Right renal cortex interstitium (tissue), 3 donors: ENCODE measurements around the gene APIP. TPM values are rescaled to one million over a fixed set of nuclear protein-coding genes. Genes with fewer than 3 reads are reported as not detected.
A peak's percentile ranks its signal among the peaks of the same experiment; 100 is the strongest.

Experiments used
- DNase-seq, 3 donors: peaks; one replicate each; pipeline ENCODE4 v3.0.0-alpha.2; 2013; ENCODE audit warnings: low read depth in 3 of 3, low spot score in 2 of 3
- polyA plus RNA-seq, 3 donors: library from polyadenylated mRNA; unstranded; fragments of 120-200 nt; gene quantifications; one replicate each; pipeline ENCODE4 v1.2.1, GENCODE V29; 2013; ENCODE audit not compliant: insufficient read length in 3 of 3

The APIP gene
- polyA plus RNA-seq, 3 donors: 36.0 to 45.5 (median 39.7) TPM

DNA sequence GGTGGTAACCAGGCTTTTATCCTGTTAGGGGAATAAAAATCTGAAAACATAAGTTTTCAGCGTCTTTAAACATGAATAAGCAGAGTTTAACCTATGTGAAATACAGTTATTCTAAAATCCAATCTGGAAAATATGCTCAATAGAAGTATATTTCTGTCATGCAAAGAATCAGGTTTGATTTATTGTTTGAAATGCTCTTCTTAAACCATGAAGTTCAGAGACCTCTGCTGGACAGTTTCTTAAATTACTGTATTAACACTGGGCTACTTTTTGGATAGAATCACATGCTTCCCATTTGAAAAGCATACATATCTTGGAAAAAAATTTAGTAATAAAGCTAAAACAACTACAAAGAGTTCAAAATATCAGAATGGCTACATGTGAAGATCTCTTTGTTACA is 25.4 kb downstream of the APIP start:
- peak in 1 of 3 donors; percentile 10 for DNase-seq

DNA sequence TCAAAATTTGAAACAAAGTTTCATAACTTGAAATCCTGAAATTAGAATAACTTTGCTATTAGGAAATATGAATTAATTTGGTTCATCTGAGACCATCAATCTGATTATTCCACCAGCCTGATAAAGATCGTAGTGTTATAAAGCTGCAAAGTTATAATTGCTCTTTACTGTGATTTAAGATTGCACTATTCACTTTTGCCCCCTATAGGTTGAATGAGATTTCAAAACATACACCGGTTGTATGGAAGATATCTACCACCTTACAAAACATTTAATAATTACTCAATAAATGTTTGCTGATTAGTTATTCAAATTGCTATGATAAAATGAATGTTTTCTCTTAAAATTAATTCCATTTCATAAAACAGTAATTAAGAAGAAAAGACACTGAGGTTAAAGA is 26.1 kb downstream of the APIP start:
- DNase-seq: no peak

DNA sequence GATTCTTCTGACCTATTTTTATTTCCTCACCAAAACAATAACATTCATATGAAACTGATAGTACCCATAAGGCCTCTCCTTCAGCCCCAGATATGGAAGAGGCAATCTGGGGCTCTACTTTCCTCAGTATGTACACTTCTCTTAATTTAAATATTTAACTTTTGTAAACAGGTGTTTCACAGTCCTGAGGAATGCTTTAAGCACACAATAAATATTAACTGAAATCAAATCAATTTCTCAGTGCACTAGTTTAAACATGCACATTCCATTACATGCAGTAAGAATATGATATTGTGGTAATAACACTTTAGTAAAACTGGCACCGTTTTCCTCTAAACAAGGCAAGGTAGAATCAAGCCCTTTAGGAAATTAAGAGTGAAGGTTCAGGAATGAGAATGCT is 28.9 kb downstream of the APIP start:
- no peak for DNase-seq

DNA sequence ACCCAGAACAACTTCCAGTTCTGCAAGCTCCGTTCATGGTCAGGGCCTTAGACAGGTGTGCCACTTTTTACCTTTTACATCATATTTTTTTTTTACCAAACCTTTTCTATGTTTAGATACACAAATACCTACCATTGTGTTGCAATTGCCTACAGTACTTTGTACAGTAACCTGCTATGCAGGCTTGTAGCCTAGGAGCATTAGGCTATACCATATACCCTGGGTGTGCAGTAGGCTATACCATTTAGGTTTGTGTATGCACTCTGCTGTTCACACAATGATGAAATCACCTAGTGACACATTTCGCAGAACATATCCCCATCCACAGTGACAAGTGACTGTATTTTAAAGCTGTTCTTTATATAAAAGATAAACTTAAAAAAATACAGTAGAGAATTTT is 29.6 kb downstream of the APIP start:
- DNase-seq: no peak

DNA sequence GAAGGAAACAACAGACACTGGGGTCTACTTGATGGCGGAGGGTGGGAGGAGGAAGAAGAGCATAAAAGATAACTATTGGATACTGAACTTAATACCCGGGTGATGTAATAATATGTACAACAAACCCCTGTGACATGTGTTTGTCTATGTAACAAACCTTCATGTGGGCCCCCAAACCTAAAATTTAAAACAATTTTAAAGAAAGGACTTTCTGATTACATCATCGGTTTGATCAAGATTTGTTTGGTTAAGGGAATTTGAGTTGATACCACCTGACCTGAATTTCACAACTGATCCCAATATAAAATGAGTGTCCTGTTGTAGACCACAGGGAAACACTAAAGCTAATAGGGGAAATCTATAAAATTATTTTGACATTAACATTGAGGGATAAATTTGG is 34.3 kb downstream of the APIP start:
- DNase-seq: no peak

DNA sequence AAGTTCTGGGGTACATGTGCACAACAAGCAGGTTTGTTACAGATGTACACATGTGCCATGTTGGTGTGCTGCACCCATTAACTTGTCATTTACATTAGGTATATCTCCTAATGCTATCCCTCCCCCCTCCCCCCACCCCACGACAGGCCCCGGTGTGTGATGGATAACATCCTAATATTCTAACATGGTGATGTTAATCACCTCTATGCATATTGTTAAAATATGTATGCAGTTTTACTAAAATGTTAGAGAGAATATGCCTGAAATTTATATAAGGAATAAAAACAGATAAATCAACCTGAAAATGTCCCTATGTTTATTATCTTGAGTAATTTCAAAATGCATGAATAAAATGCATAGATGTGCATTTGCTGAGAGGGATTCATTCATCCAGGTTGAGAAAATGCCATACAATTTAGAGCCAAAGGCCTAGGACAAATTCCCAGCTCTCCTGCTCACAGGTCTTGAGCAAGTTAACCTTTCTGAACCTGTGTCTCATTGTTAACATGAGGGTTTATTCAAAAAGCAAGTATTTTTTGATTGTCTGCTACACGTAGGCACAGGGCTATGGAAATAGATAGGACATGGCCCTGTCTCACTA is 38.7 kb downstream of the APIP start:
- DNase-seq: no peak

DNA sequence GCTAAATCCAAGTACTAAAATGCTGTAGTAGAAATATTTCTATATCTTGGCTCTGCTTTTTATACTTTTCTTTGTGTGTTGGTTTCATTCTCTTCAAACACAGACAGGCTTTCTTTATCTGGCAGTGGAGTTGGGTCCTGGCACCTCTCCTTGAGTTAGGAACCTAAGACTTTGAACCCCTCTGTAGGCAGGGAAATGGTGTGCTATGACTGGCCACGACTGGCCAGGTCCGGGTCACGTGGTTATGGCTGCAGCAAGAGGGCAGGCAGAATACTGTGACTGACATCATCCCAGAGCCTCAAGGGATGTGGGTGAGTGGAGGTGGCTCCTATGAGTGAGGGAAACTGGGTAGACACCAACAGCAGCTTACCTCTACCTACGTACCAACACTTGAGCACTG is 42.0 kb downstream of the APIP start:
- DNase-seq: no peak

DNA sequence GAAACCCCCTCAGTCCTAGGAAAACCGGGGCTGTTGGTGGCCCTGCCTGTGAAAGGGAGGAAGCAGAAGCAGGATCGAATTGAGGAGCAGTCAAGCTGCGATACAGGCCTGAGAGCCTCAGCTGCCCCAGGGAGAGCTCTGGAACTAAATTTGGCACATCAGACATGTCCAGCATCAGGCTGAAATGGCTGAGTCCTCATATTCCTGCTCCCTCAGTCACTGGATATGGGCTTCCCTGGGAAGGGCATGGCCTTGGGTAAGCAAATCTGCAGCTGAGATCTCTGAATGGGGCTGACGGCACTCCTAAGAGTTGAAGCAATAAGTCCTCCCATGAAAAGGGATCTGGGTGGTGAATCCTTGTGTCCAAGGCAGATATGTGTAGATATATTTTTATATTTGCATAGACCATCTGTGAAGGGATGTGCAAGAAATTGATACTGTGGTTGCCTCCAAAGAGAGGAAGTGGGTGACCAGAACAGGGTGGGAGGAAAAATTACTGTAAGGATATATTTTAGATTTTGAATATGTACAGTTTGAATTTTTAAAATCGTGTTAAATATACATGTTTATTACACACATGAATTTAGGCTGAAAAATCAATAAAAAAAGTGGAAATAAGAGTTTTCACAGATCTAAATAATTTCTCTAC is 45.5 kb downstream of the APIP start:
- no peak for DNase-seq

DNA sequence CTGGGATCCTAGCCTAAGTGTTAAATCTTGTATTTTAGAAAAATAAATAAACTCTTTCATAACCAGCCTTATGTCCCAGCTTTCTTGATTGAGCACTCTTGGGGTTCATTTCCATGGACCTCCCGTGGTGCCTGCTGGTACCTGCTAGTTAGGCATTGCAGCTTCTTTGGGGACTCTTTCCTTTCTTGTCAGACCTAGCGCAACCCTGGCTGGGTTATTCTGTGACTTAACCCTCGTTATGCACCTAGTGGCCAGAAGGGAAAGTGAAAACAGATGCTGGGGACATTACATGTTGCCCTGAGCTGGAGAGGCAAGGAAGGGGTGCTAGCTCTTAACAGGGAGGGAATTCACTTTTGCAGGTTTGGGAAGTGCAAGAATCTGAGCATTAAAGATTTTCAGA is 46.8 kb downstream of the APIP start:
- no peak for DNase-seq

DNA sequence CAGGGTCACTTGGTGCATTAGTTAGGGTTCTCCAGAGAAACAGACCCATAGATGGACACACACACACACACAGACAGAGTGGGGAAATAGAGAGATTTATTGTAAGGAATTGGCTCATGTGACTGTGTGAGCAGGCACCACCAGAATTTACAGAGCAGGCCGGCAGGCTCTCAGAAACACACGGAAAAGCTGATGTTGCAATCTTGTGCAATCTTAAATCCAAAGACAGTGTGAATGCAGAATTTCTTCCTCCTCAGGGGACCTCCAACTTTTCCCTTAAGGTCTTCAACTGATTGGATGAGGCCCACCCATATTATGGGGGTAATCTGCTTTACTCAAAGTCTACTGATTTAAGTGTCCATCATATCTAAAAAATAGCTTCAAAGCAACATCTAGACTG is 49.8 kb downstream of the APIP start:
- DNase-seq: no peak

DNA sequence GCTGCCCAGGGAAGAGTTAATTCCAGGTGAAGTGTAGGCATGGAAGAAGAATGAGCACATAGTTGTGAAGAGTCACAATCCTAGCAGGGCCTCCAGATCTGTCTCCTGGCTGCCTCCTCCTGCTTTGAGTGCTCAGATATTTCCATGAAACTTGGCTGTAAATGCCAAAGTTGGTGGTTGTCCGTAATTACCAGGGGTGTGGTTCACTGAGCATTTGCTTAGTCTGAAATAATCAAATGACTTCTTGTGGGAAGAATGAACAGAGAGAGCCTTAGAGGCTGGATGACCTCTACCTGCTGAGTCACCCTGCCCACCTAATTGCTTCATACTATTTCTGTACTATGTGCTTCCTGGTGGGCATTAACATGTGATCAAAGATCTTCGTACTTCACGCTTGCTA is 50.9 kb downstream of the APIP start:
- DNase-seq: no peak

DNA sequence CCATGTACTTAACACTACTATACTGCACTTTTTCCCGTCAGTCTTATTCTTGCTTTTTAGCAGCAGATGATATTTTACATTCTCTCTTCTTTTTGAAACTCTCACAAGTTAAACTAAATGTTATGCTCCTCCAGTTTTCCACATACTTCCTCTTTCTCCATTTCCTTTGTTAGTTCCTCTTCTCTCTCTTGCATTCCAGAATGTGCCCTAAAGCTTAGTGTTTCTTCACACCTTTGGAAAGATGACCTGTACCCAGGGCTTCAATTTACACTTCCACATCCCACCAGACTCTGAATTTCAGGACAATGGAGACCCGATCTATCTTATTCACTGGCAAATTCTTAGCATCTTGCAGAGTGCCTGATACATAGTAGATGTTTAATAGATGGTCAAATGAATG is 51.8 kb downstream of the APIP start:
- no peak for DNase-seq

DNA sequence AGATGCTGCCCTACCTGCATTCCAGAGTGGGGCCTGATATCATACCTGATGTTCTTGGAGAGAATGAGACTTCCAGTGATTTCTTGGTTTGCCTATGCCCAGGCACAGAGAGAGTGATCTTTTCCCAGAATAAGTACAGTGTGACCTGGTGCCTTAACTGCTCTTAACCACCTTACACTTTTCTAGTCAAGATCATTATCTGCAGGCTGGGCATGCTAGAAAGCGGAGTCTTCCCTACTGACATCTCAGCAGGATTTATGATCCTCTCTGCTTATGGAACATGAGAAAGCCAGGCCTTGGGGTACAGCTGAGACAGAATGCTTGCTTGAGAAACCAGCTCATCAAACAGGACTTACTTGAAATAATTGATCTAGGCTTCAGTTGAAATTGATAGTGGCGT is 53.1 kb downstream of the APIP start:
- no peak for DNase-seq

DNA sequence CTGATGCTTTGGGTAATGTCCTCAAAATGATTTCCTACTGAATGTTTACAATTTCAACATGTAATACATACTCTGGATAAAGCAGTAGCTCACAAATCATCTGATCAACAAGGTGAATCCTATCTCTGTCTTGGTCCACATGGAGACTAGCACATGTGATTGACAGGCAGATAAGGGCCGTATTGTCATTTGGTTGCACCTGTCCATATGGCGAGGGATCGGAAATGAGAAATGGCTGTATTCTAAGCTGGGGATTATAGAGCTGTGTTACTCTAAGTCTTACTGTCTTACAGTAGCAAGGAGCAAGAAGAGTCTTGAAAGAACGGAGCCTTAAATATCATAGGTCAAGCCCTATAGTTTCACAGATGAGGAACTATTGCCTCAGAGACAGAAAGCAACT is 55.7 kb downstream of the APIP start:
- DNase-seq: no peak

DNA sequence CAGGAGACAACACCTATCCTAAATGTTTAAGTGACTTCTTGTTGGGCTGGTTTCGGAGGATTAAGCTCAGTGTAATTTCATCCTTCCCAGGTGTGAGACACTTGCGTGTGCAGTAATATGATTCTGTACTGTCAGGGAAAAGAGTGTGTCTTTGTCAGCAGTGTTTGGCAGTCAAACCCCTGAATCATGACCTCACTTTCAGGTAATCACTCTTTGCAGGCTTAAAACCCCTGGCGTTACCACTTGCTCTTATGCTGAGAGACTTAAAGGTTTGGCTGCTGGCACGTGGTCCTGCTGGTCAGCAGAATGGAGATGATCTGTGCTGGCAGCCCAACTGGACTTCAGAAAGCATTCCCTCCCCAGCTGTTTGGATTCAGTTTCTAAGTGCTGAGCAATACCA is 56.1 kb downstream of the APIP start:
- DNase-seq: no peak

DNA sequence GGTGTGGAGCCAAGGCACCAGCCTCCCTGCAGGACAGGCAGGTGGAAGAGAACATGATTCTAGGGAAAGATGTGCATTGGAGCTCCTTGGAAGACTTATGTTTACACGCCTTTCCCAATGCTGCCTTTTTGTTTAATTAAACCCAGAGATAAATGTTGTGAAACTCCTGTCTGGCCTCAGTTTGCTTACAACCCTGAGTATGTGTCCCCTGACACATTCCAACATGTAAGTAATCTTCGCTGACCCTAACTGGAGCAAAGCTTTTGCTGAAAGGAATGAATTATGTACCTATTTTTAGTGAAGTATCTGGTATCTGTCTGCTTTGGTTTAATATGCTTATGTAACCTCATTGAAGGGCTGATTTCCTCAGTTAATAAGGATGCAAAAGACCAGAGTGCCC is 56.7 kb downstream of the APIP start:
- no peak for DNase-seq

DNA sequence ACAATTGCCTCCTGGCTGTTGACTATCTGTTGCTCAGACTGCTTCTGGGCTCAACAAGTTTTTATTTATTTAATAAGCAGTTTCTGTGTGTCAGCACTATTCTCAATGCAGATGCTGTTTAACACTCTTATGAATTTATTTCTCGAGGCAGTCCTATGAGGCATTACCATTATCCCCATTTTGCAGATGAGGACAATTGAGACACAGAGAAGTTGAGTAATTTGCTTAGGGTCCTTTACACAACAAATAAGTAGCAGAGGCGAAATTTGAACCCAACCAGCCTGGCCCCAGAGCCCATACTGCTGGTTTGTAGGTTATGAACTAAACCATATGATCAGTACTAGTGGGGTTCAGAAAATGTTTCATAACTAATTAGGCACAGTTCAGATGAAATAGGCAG is 58.7 kb downstream of the APIP start:
- no peak for DNase-seq

DNA sequence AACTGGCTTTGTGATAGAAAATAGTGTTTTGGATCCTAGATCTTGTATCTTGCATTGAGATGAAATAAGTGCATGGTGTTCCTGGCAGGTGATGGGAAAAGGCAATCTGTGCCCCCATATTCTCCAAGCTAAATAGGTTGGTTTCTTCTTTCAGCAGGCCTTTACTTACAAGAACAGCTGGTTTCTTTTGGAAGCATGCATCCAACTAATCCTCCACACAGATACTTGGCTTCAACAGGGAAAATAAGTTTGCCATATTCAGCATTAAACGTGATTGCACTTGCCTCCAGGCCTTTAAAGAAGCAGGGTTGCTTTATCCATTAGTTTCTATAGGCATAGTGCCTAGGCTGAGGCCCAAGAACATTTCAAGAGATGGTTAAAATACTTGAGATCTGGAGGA is 59.9 kb downstream of the APIP start:
- no peak for DNase-seq

DNA sequence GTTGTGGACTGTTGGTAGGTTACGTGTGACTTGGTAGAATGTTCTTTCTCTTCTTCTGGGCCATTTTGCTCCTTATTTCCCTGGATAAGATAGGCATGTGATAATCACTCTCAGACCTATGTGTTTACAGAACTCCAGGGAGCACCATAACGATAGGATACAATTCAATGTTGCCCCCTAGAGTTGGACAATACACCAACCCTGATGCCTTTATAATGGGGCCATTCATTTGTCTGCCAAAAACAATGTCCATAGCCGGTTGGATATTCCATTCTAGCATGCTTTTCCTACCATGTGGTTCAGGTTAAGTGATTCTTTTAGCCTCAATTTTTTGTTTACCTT is 60.5 kb downstream of the APIP start:
- DNase-seq: no peak

DNA sequence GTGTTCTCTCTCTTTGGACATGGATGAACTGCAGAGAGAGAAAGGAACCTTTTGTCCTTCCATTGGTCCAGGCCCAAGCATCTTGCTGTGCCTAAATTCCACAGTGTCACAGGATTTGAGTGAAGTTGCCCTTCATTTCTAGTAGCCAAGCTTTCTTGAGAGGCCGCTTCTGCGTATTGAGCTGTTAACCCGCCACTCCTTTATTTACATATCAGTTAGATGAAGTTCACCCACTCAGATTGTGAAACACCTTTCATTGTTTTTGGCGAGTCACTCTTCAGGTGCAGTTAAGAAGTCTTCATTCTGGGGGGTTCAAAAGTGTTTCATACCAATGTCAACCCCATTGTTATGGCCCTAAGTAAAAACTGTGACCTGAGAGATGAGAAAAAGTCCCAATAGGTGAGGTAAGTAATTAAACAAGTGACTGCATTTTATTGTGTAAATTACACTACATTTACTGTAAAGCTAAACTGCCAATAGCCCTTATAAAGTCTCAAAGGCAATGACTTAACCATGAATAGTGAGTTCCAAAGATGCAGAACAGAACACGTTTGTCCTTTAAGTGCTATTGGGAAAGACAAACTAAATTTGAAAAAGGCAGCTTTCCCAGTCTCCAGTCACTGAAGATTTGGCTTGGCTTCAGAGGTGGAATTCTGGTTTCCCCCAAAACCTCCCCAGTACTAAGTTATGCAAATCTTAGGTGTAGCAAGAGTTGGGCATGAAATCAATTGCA is 61.0 kb downstream of the APIP start:
- no peak for DNase-seq

DNA sequence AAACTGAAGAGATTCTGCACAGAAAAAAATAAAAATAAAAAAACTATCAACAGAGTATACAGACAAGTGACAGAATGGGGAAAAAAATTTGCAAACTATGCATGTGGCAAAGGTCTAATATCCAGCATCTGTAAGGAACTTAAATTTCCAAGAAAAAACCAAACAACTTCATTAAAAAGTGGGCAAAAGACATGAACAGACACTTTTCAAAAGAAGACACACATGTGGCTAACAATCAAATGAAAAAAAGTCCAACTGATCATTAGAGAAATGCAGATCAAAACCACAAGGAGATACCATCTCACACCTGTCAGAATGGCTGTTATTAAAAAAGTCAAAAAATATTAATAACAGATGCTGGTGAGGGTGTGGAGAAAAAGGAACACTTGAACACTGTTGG is 64.3 kb downstream of the APIP start:
- DNase-seq: no peak

DNA sequence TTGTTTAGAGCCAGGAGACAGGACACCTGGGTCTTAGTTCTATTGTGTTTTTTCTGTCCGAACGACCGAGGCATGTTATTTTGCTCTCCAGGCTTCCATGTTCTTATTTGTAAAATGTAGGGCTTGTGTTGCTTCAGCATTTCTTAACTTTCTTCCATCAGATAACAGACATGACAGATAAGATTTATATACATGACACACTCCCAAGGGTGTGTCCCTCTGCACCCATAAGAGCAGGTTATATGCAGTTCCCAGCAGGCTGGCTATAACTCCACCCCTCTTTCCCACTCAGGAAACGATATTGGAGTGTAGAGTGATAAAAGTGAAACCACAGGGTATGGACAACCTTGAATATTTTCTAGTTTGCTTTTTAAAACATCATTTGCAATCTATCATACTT is 65.8 kb downstream of the APIP start:
- DNase-seq: no peak

DNA sequence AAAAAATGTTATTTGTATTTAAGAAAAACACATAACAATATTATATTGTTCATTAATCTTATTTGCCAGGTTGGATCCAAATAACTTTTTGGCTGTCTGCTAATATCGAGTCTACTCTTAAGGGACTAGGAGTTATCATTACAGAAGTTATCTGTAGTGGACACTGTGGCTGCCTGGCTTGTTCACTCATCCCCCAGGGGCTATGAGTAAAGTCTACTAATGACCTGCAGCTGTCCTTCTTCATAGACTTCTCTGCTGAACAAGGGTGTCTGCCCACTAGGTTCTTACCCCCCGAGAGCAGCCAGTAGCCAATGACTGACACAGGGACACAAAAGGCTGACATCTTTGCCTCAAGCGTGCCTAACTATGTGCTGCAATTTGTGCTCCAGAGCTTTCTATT is 69.7 kb downstream of the APIP start:
- DNase-seq: no peak
